Measurements from ENCODE around the gene JAK1. TPM values are rescaled to one million over a fixed set of nuclear protein-coding genes. Genes with fewer than 3 reads are reported as not detected.

Gene JAK1
- total and polyA plus RNA-seq, 10 of the 15 experiments (the other 5 are each of a cell fraction or from before 2014, with no cell fraction given) = 9.6 to 45.5 (median 35.7) TPM

- ATAC-seq (no peak), FAIRE-seq (no peak), DNase-seq (ENCODE audit: low read depth, low spot score) (no peak)
- CTCF ChIA-PET = no interaction called here
- peaks cover 9% of the 10 kb centered on the region for H3K4me1 ChIP-seq (ENCODE audit: control insufficient read depth, insufficient read depth, low read length)
- H3K27me3 ChIP-seq (replicated peaks in 1 of 2; ENCODE audit: control insufficient read depth in 2 of 2, insufficient read depth in 2 of 2, low read length in 1 of 2) = peaks cover 0 to 3% of the 10 kb centered on the region in 2 experiments; a peak in 1 of 4 replicates
- no peak for TF ChIP-seq CHD2 (IDR thresholded peaks at IDR 0.05; ENCODE audit: borderline replicate concordance, low read depth, low read length)
- TF ChIP-seq MEF2A (IDR thresholded peaks at IDR 0.05; ENCODE audit: insufficient read depth, low read depth, low read length) = no peak
- no peak for TF ChIP-seq POLR2AphosphoS5 (IDR thresholded peaks at IDR 0.05; ENCODE audit: low read length)
- no peak for TF ChIP-seq SREBF1 (IDR thresholded peaks at IDR 0.05; ENCODE audit: low read length)
- no peak for TF ChIP-seq MAX (IDR thresholded peaks at IDR 0.05; ENCODE audit: low read depth, low read length)
- TF ChIP-seq POLR2AphosphoS2 (IDR thresholded peaks at IDR 0.05; ENCODE audit: low read depth, low read length) = no peak
- TF ChIP-seq SMARCA5 (IDR thresholded peaks at IDR 0.05) = no peak
- no peak for TF ChIP-seq NFXL1 (IDR thresholded peaks at IDR 0.05; ENCODE audit: borderline replicate concordance)
- TF ChIP-seq STAT1 (conservative IDR thresholded peaks at IDR 0.05) = no peak
- TF ChIP-seq DPF2 (IDR thresholded peaks at IDR 0.05) = no peak
- no peak for TF ChIP-seq WRNIP1 (IDR thresholded peaks at IDR 0.05; ENCODE audit: borderline replicate concordance, low read depth, low read length)
- no peak for TF ChIP-seq BMI1 (IDR thresholded peaks at IDR 0.05; ENCODE audit: borderline replicate concordance)
- TF ChIP-seq ELK1 (IDR thresholded peaks at IDR 0.05; ENCODE audit: low read depth, low read length) = no peak
- TF ChIP-seq TCF3 (IDR thresholded peaks at IDR 0.05; ENCODE audit: borderline replicate concordance, insufficient read depth, low read depth, low read length) = no peak
- no peak for TF ChIP-seq SREBF2 (IDR thresholded peaks at IDR 0.05; ENCODE audit: low read length)
- no peak for TF ChIP-seq NBN (IDR thresholded peaks at IDR 0.05)
- TF ChIP-seq BCL11A (IDR thresholded peaks at IDR 0.05; ENCODE audit: low read depth, low read length) = no peak
- TF ChIP-seq IRF3 (IDR thresholded peaks at IDR 0.05) = no peak
- no peak for TF ChIP-seq BCL3 (IDR thresholded peaks at IDR 0.05; ENCODE audit: borderline replicate concordance, insufficient read depth, low read depth, low read length, poor library complexity, severe bottlenecking)
- 41% methylated on average over 6 of the region's 6 CpGs for WGBS (ENCODE audit: insufficient coverage, insufficient replicate concordance, low lambda C conversion rate, missing lambda C conversion rate)
- H4K20me1 ChIP-seq (ENCODE audit: control insufficient read depth, insufficient read depth) = no peaks in the 10 kb centered on the region
- no peak overlapping the region for H2AFZ ChIP-seq (ENCODE audit: control insufficient read depth, low read depth, low read length)
- intact Hi-C loops (cut with micrococcal nuclease; ENCODE audit: unreplicated experiment) (no loop called here), in situ Hi-C loops (cut with MboI) (no loop called here)
- POLR2A ChIA-PET = no interaction called here
- no peak overlapping the region for H3K4me3 ChIP-seq
- SMC1A ChIA-PET (ENCODE audit: uncharacterized antibody, unreplicated experiment) = no interaction called here
- no peaks in the 10 kb centered on the region for H3K36me3 ChIP-seq (ENCODE audit: control insufficient read depth in 2 of 2, insufficient read depth in 2 of 2, low read length in 1 of 2)
- no TSS peak for BruUV-seq (replicated peaks)
- H3K27ac ChIP-seq (ENCODE audit: control insufficient read depth, insufficient read depth) = no peak overlapping the region
- RAD21 ChIA-PET (ENCODE audit: unreplicated experiment) = no interaction called here
- no peak overlapping the region for H3K4me2 ChIP-seq (ENCODE audit: control insufficient read depth, insufficient read depth)
- H3K9me3 ChIP-seq (replicated peaks; ENCODE audit: control insufficient read depth, insufficient read depth, low read length) = peaks cover 2% of the 10 kb centered on the region; the same call in 2 of the 3 replicates
- no peaks in the 10 kb centered on the region for H3K79me2 ChIP-seq (ENCODE audit: control insufficient read depth, insufficient read depth, low read length)
- no peak overlapping the region for H3K9ac ChIP-seq (ENCODE audit: control insufficient read depth, insufficient read depth, low read length)
These were observed 30.4 kb upstream of the JAK1 start for GRCh38 chr1:64996541-64997257.
